ENCODE data around the gene BAZ2B. TPM values are rescaled to one million over a fixed set of nuclear protein-coding genes. Genes with fewer than 3 reads are reported as not detected.

The BAZ2B gene
- 7.5 to 17.1 TPM (median 10.7 TPM) in 5 replicates for total RNA-seq (2022; extraction: Qiagen RNA extraction; ENCODE audit: low read depth)

GRCh38 chr2:159616286-159616701 is at the start of gene BAZ2B:
TSS of gene BAZ2B (minus strand) at chr2:159616548. CDS start at chr2:159478719, 137,829 bp downstream.

GRCh38 chr2:159285929-159286708 is 330.2 kb downstream of the BAZ2B start, which contains the start of gene WDSUB1:
TSS of gene WDSUB1 (minus strand) at chr2:159286703. CDS start at chr2:159283069, 3,634 bp downstream.

Other genes starting within 250 kb of the BAZ2B start
- gene MARCHF7, start 96.0 kb upstream of the BAZ2B start, total RNA-seq (2022; extraction: Qiagen RNA extraction; ENCODE audit: low read depth): 52.7 to 75.4 TPM (median 56.7 TPM) in 5 replicates
- gene CD302, start 181.7 kb upstream of the BAZ2B start, total RNA-seq (2022; extraction: Qiagen RNA extraction; ENCODE audit: low read depth): 1.9 to 2.7 TPM (median 2.2 TPM) in 5 replicates